Liver (tissue), 3 donors: ENCODE measurements around the gene ISG20L2.

Experiments
- EGR1 ChIP-seq, 2 donors: IDR thresholded peaks; 2 replicates each; pipeline ENCODE4 v1.6.1; 2016 to 2018; ENCODE audit warnings: antibody characterized with exemption in 2 of 2, low read depth in 2 of 2
- GABPA ChIP-seq, 2 donors: IDR thresholded peaks in 1 of 2; conservative IDR thresholded peaks in 1 of 2; 2 replicates each; pipeline ENCODE4 v1.6.1; 2016; ENCODE audit warnings: antibody characterized with exemption in 2 of 2, mild to moderate bottlenecking in 1 of 2, moderate library complexity in 1 of 2
- HNF4A ChIP-seq, 2 donors: conservative IDR thresholded peaks; 2 replicates each; pipeline ENCODE4 v1.6.1; 2016; ENCODE audit warnings: antibody characterized with exemption in 2 of 2, mild to moderate bottlenecking in 2 of 2
- JUND ChIP-seq, 2 donors: IDR thresholded peaks; 2 replicates each; pipeline ENCODE4 v1.6.1; 2016; ENCODE audit warnings: antibody characterized with exemption in 2 of 2
- MAX ChIP-seq: IDR thresholded peaks from 2 replicates; pipeline ENCODE4 v1.6.1; 2016; ENCODE audit warnings: antibody characterized with exemption
- RAD21 ChIP-seq, 2 donors: IDR thresholded peaks; 2 replicates each; pipeline ENCODE4 v1.6.1; 2016; ENCODE audit warnings: antibody characterized with exemption in 2 of 2, mild to moderate bottlenecking in 2 of 2
- REST ChIP-seq: IDR thresholded peaks from 2 replicates; pipeline ENCODE4 v1.6.1; 2016; ENCODE audit warnings: antibody characterized with exemption, mild to moderate bottlenecking
- RXRA ChIP-seq, 2 donors: IDR thresholded peaks; 2 replicates each; pipeline ENCODE4 v1.6.1; 2017 to 2018; ENCODE audit warnings: antibody characterized with exemption in 2 of 2, mild to moderate bottlenecking in 1 of 2
- SP1 ChIP-seq: IDR thresholded peaks from 2 replicates; pipeline ENCODE4 v1.6.1; 2018; ENCODE audit warnings: antibody characterized with exemption, mild to moderate bottlenecking
- TAF1 ChIP-seq: conservative IDR thresholded peaks from 2 replicates; pipeline ENCODE4 v1.6.1; 2016; ENCODE audit warnings: antibody characterized with exemption, mild to moderate bottlenecking
- YY1 ChIP-seq: IDR thresholded peaks from 2 replicates; pipeline ENCODE4 v1.6.1; 2016; ENCODE audit warnings: antibody characterized with exemption, mild to moderate bottlenecking
- TF ChIP-seq, protein P1 (sequence below): IDR thresholded peaks from 2 replicates; pipeline ENCODE4 v1.6.1; 2016; ENCODE audit warnings: antibody characterized with exemption
- TF ChIP-seq, protein P2 (sequence below): fragments of 150-350 bp; IDR thresholded peaks from 2 replicates; pipeline ENCODE4 v1.5.1; 2017; ENCODE audit warnings: improper control_type of control experiment, low read depth, low read length; ENCODE audit not compliant: missing input control
- donor health status: healthy.
- donor health status: healthy.

GRCh38 chr1:156681196-156681960 lies 47.2 kb downstream of the ISG20L2 start:
- TF ChIP-seq MAX = no peak
- TF ChIP-seq, protein P1, sequence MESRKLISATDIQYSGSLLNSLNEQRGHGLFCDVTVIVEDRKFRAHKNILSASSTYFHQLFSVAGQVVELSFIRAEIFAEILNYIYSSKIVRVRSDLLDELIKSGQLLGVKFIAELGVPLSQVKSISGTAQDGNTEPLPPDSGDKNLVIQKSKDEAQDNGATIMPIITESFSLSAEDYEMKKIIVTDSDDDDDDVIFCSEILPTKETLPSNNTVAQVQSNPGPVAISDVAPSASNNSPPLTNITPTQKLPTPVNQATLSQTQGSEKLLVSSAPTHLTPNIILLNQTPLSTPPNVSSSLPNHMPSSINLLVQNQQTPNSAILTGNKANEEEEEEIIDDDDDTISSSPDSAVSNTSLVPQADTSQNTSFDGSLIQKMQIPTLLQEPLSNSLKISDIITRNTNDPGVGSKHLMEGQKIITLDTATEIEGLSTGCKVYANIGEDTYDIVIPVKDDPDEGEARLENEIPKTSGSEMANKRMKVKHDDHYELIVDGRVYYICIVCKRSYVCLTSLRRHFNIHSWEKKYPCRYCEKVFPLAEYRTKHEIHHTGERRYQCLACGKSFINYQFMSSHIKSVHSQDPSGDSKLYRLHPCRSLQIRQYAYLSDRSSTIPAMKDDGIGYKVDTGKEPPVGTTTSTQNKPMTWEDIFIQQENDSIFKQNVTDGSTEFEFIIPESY = no peak
- TF ChIP-seq, protein P2, sequence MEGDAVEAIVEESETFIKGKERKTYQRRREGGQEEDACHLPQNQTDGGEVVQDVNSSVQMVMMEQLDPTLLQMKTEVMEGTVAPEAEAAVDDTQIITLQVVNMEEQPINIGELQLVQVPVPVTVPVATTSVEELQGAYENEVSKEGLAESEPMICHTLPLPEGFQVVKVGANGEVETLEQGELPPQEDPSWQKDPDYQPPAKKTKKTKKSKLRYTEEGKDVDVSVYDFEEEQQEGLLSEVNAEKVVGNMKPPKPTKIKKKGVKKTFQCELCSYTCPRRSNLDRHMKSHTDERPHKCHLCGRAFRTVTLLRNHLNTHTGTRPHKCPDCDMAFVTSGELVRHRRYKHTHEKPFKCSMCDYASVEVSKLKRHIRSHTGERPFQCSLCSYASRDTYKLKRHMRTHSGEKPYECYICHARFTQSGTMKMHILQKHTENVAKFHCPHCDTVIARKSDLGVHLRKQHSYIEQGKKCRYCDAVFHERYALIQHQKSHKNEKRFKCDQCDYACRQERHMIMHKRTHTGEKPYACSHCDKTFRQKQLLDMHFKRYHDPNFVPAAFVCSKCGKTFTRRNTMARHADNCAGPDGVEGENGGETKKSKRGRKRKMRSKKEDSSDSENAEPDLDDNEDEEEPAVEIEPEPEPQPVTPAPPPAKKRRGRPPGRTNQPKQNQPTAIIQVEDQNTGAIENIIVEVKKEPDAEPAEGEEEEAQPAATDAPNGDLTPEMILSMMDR = no peak
- TF ChIP-seq EGR1 (IDR thresholded peaks at IDR 0.05; ENCODE audit: low read depth in 2 of 2) = no peak
- TF ChIP-seq REST = no peak
- TF ChIP-seq TAF1 = no peak
- TF ChIP-seq YY1 = no peak
- TF ChIP-seq RXRA (IDR thresholded peaks at IDR 0.05) = no peak
- no peak for TF ChIP-seq JUND (IDR thresholded peaks at IDR 0.05)
- TF ChIP-seq HNF4A (conservative IDR thresholded peaks at IDR 0.05) = no peak
- no peak for TF ChIP-seq RAD21 (IDR thresholded peaks at IDR 0.05)
- no peak for TF ChIP-seq GABPA (IDR thresholded peaks at IDR 0.05 in 1 of 2, conservative IDR thresholded peaks at IDR 0.05 in 1 of 2)
- TF ChIP-seq SP1 = no peak
